ENCODE data around the gene PLEKHG2. TPM values are rescaled to one million over a fixed set of nuclear protein-coding genes. Genes with fewer than 3 reads are reported as not detected.

PLEKHG2 gene
- total and polyA plus RNA-seq, 9 of the 15 experiments (the other 6 are each of a cell fraction or from before 2014, with no cell fraction given), result 0.98 to 45.7 (median 9.8) TPM

- TF ChIP-seq COPS2 (conservative IDR thresholded peaks at IDR 0.05) (no peak), CTCF (IDR thresholded peaks at IDR 0.05 in 2 of 3, conservative IDR thresholded peaks at IDR 0.05 in 1 of 3; ENCODE audit: insufficient read depth in 2 of 3, low read depth in 1 of 3, low read length in 3 of 3) (peak in 2 of 3 experiments; percentile 4 to 27; a peak in 1 of 6 replicates), POLR2H (tag; IDR thresholded peaks at IDR 0.05; ENCODE audit: low read depth) (peak; percentile 96), ZNF699 (CRISPR knock-in tag; IDR thresholded peaks at IDR 0.05; ENCODE audit: insufficient replicate concordance) (no peak), ZNF57 (CRISPR knock-in tag; IDR thresholded peaks at IDR 0.05) (no peak), CC2D1A (IDR thresholded peaks at IDR 0.05) (no peak), BRCA1 (IDR thresholded peaks at IDR 0.05) (no peak), BRCA1 (CRISPR knock-in tag; IDR thresholded peaks at IDR 0.05) (no peak), ZNF23 (CRISPR knock-in tag; IDR thresholded peaks at IDR 0.05) (no peak), ZNF41 (CRISPR knock-in tag; conservative IDR thresholded peaks at IDR 0.05) (no peak), MCM3 (IDR thresholded peaks at IDR 0.05) (no peak), HIVEP1 (CRISPR knock-in tag; IDR thresholded peaks at IDR 0.05) (no peak), CHCHD3 (CRISPR knock-in tag; IDR thresholded peaks at IDR 0.05) (no peak), JUN (IDR thresholded peaks at IDR 0.05; ENCODE audit: borderline replicate concordance, low read depth, low read length) (no peak), JUN (CRISPR knock-in tag; IDR thresholded peaks at IDR 0.05; ENCODE audit: borderline replicate concordance) (peak; percentile 33; the same call in 1 of the 2 replicates), EGR1 (conservative IDR thresholded peaks at IDR 0.05) (peak; percentile 66), CREB3 (tag; conservative IDR thresholded peaks at IDR 0.05; ENCODE audit: low read depth) (no peak), ARID3A (IDR thresholded peaks at IDR 0.05; ENCODE audit: borderline replicate concordance, low read depth, low read length) (no peak), TAF7 (tag; IDR thresholded peaks at IDR 0.05) (peak; percentile 49; the same call in 1 of the 2 replicates), BDP1 (IDR thresholded peaks at IDR 0.05; ENCODE audit: insufficient read depth, insufficient read length) (no peak), CEBPG (CRISPR knock-in tag; IDR thresholded peaks at IDR 0.05) (no peak), CEBPG (tag; conservative IDR thresholded peaks at IDR 0.05 in 1 of 2, IDR thresholded peaks at IDR 0.05 in 1 of 2) (no peak), HMGN3 (IDR thresholded peaks at IDR 0.05; ENCODE audit: borderline replicate concordance, extremely low read depth, insufficient read length, low read depth, low read length) (peak; percentile 48), NCOA2 (IDR thresholded peaks at IDR 0.05; ENCODE audit: partially characterized antibody in 2 of 2) (no peak), KLF1 (tag; IDR thresholded peaks at IDR 0.05) (no peak), SMARCB1 (IDR thresholded peaks at IDR 0.05; ENCODE audit: insufficient read length, low read depth) (no peak)
These were observed 5.6 kb upstream of the PLEKHG2 start, which contains the start of gene ZFP36 (continued) for GRCh38 chr19:39406656-39407409.
